ENCODE data around the gene SH3RF3. TPM values are rescaled to one million over a fixed set of nuclear protein-coding genes. Genes with fewer than 3 reads are reported as not detected.

SH3RF3 gene
- total RNA-seq, 2 donors from 2014 or later = 1.0 to 1.7 TPM

Other genes with a start within 250 kb of the SH3RF3 start
- under 1 TPM; 0.43 to 0.46 TPM for gene EDAR, start 140.0 kb upstream of the SH3RF3 start, total RNA-seq